PFSK-1 (cell line): ENCODE results near the gene THRB.

Experiments
- FOXP2 ChIP-seq: optimal IDR thresholded peaks from 2 replicates; pipeline ENCODE3; 2011; ENCODE audit warnings: borderline replicate concordance, control low read depth, inconsistent platforms; ENCODE audit not compliant: insufficient read depth; ENCODE audit errors: extremely low read length, extremely low read depth
- POLR2AphosphoS5 ChIP-seq: IDR thresholded peaks from 2 replicates; pipeline ENCODE4 v1.6.1; 2012; ENCODE audit warnings: low read depth, mild to moderate bottlenecking, control low read depth, low read length, moderate library complexity
- REST ChIP-seq, 2 experiments: IDR thresholded peaks; 2 replicates each; pipeline versions ENCODE4 v1.6.1 to v1.8.0; 2011 to 2012; ENCODE audit warnings: low read depth in 2 of 2, low read length in 2 of 2, control low read depth in 1 of 2, inconsistent platforms in 1 of 2, mild to moderate bottlenecking in 1 of 2, moderate library complexity in 1 of 2; ENCODE audit not compliant: insufficient read depth in 1 of 2
- SIN3A ChIP-seq: IDR thresholded peaks from 2 replicates; pipeline ENCODE4 v1.6.1; 2012; ENCODE audit warnings: mild to moderate bottlenecking, low read length, moderate library complexity, borderline replicate concordance; ENCODE audit not compliant: insufficient read depth
- TAF1 ChIP-seq: IDR thresholded peaks from 2 replicates; pipeline ENCODE4 v1.6.1; 2012; ENCODE audit warnings: low read length, control low read depth, borderline replicate concordance; ENCODE audit not compliant: insufficient read depth

THRB gene

GRCh38 chr3:24332092-24332491 is 162.6 kb downstream of the THRB start:
- TF ChIP-seq SIN3A, result no peak
- TF ChIP-seq POLR2AphosphoS5, result no peak
- no peak for TF ChIP-seq REST (IDR thresholded peaks at IDR 0.05; ENCODE audit: insufficient read depth in 1 of 2, low read depth in 2 of 2, low read length in 2 of 2)
- TF ChIP-seq FOXP2, result no peak
- no peak for TF ChIP-seq TAF1

GRCh38 chr3:24323272-24323671 is 171.4 kb downstream of the THRB start:
- TF ChIP-seq POLR2AphosphoS5 (no peak), REST (IDR thresholded peaks at IDR 0.05; ENCODE audit: insufficient read depth in 1 of 2, low read depth in 2 of 2, low read length in 2 of 2) (no peak), FOXP2 (no peak), SIN3A (no peak), TAF1 (no peak)

- TF ChIP-seq SIN3A (no peak), TAF1 (no peak), FOXP2 (no peak), REST (IDR thresholded peaks at IDR 0.05; ENCODE audit: insufficient read depth in 1 of 2, low read depth in 2 of 2, low read length in 2 of 2) (no peak), POLR2AphosphoS5 (no peak)
These were observed 174.0 kb downstream of the THRB start for GRCh38 chr3:24320601-24321000.

GRCh38 chr3:24318677-24319287 is 175.9 kb downstream of the THRB start:
- TF ChIP-seq SIN3A, result no peak
- no peak for TF ChIP-seq REST (IDR thresholded peaks at IDR 0.05; ENCODE audit: insufficient read depth in 1 of 2, low read depth in 2 of 2, low read length in 2 of 2)
- no peak for TF ChIP-seq TAF1
- no peak for TF ChIP-seq FOXP2
- no peak for TF ChIP-seq POLR2AphosphoS5

- TF ChIP-seq POLR2AphosphoS5 (no peak), REST (IDR thresholded peaks at IDR 0.05; ENCODE audit: insufficient read depth in 1 of 2, low read depth in 2 of 2, low read length in 2 of 2) (no peak), FOXP2 (no peak), SIN3A (no peak), TAF1 (no peak)
These were observed 177.7 kb downstream of the THRB start for GRCh38 chr3:24316887-24317383.
